H9 (cell line): ENCODE results near the gene CBX1. TPM values are rescaled to one million over a fixed set of nuclear protein-coding genes. Genes with fewer than 3 reads are reported as not detected.

Experiments
- DNase-seq: peaks from one replicate; pipeline ENCODE4 v3.0.0-alpha.2; 2017
- H2AFZ ChIP-seq: one replicate; pipeline ENCODE4 v1.6.1; 2013; ENCODE audit warnings: mild to moderate bottlenecking, low read length, control low read depth, moderate library complexity
- H2AK5ac ChIP-seq: 2 replicates; pipeline ENCODE4 v1.6.1; 2013; ENCODE audit warnings: low read length, control low read depth, mixed read lengths; ENCODE audit not compliant: insufficient read length
- H2BK120ac ChIP-seq: one replicate; pipeline ENCODE4 v1.6.1; 2013; ENCODE audit warnings: low read depth, mild to moderate bottlenecking, low read length, control low read depth, inconsistent platforms; ENCODE audit not compliant: poor library complexity, severe bottlenecking
- H2BK12ac ChIP-seq: 2 replicates; pipeline ENCODE4 v1.6.1; 2013; ENCODE audit warnings: low read length, control low read depth, mixed read lengths, low read depth; ENCODE audit not compliant: insufficient read length
- H2BK15ac ChIP-seq: 2 replicates; pipeline ENCODE4 v1.6.1; 2013; ENCODE audit warnings: low read depth, low read length, control low read depth
- H2BK20ac ChIP-seq: one replicate; pipeline ENCODE4 v1.6.1; 2013; ENCODE audit warnings: low read depth, mild to moderate bottlenecking, low read length, control low read depth, inconsistent platforms; ENCODE audit not compliant: poor library complexity, severe bottlenecking
- H2BK5ac ChIP-seq: 2 replicates; pipeline ENCODE4 v1.6.1; 2013; ENCODE audit warnings: low read length, control low read depth, mixed read lengths; ENCODE audit not compliant: insufficient read length
- H3K14ac ChIP-seq: 2 replicates; pipeline ENCODE4 v1.6.1; 2013; ENCODE audit warnings: low read length, control low read depth; ENCODE audit not compliant: insufficient read depth
- H3K18ac ChIP-seq: 2 replicates; pipeline ENCODE4 v1.6.1; 2013; ENCODE audit warnings: low read depth, mild to moderate bottlenecking, mixed read lengths, low read length, control low read depth; ENCODE audit not compliant: insufficient read length
- H3K23ac ChIP-seq: 2 replicates; pipeline ENCODE4 v1.6.1; 2013; ENCODE audit warnings: low read length, control low read depth, mixed read lengths, low read depth; ENCODE audit not compliant: insufficient read length
- H3K23me2 ChIP-seq: 2 replicates; pipeline ENCODE4 v1.6.1; 2013; ENCODE audit warnings: low read depth, mild to moderate bottlenecking, mixed read lengths, low read length, control low read depth; ENCODE audit not compliant: insufficient read length, poor library complexity, severe bottlenecking
- H3K27ac ChIP-seq: 2 replicates; pipeline ENCODE4 v1.5.1; 2013; ENCODE audit warnings: low read length, control low read depth, mixed read lengths, low read depth; ENCODE audit not compliant: insufficient read length
- H3K27me3 ChIP-seq: 2 replicates; pipeline ENCODE4 v1.6.1; 2013; ENCODE audit warnings: low read length, control low read depth, inconsistent platforms; ENCODE audit not compliant: insufficient read depth
- H3K4ac ChIP-seq: 2 replicates; pipeline ENCODE4 v1.6.1; 2013; ENCODE audit warnings: low read depth, mild to moderate bottlenecking, control low read depth, inconsistent platforms, low read length, moderate library complexity
- H3K4me1 ChIP-seq: 2 replicates; pipeline ENCODE4 v1.6.1; 2013; ENCODE audit warnings: low read length, control low read depth, inconsistent platforms; ENCODE audit not compliant: insufficient read depth
- H3K4me2 ChIP-seq: 2 replicates; pipeline ENCODE4 v1.6.1; 2013; ENCODE audit warnings: low read length, control low read depth, mixed read lengths; ENCODE audit not compliant: insufficient read length, insufficient read depth
- H3K56ac ChIP-seq: 2 replicates; pipeline ENCODE4 v1.6.1; 2013; ENCODE audit warnings: low read depth, mild to moderate bottlenecking, mixed read lengths, low read length, control low read depth; ENCODE audit not compliant: insufficient read length
- H3K79me1 ChIP-seq: 2 replicates; pipeline ENCODE4 v1.6.1; 2013; ENCODE audit warnings: low read depth, mild to moderate bottlenecking, moderate library complexity, low read length, control low read depth, inconsistent platforms; ENCODE audit not compliant: insufficient read depth, poor library complexity, severe bottlenecking
- H3K79me2 ChIP-seq: 2 replicates; pipeline ENCODE4 v1.6.1; 2013; ENCODE audit warnings: low read length, control low read depth, inconsistent platforms; ENCODE audit not compliant: insufficient read depth
- H3K9ac ChIP-seq: 2 replicates; pipeline ENCODE4 v1.6.1; 2013; ENCODE audit warnings: low read length, control low read depth, mixed read lengths; ENCODE audit not compliant: insufficient read length; ENCODE audit errors: extremely low read depth
- H3K9me3 ChIP-seq: one replicate; pipeline ENCODE4 v1.6.1; 2013; ENCODE audit warnings: low read depth, low read length, inconsistent platforms; ENCODE audit not compliant: control insufficient read depth
- H3T11ph ChIP-seq: one replicate; pipeline ENCODE4 v1.6.1; 2013; ENCODE audit warnings: mild to moderate bottlenecking, low read length, control low read depth, inconsistent platforms
- H4K20me1 ChIP-seq: one replicate; pipeline ENCODE4 v1.6.1; 2013; ENCODE audit not compliant: control insufficient read depth, insufficient read length, insufficient read depth
- H4K5ac ChIP-seq: 2 replicates; pipeline ENCODE4 v1.6.1; 2013; ENCODE audit warnings: low read depth, mild to moderate bottlenecking, mixed read lengths, low read length, control low read depth; ENCODE audit not compliant: insufficient read length
- H4K8ac ChIP-seq: replicated peaks from 2 replicates; pipeline ENCODE4 v1.6.1; 2013; ENCODE audit warnings: low read length, control low read depth, mixed read lengths, low read depth; ENCODE audit not compliant: insufficient read length
- H4K91ac ChIP-seq: 2 replicates; pipeline ENCODE4 v1.6.1; 2013; ENCODE audit warnings: low read depth, mild to moderate bottlenecking, moderate library complexity, mixed read lengths, low read length, control low read depth; ENCODE audit not compliant: insufficient read length
- H3K27ac Mint-ChIP-seq, 3 experiments: 2 replicates in 2 of 3; 3 replicates in 1 of 3; pipeline ENCODE4 v1.8.0; 2020 to 2021; ENCODE audit warnings: mixed read lengths in 3 of 3, mild to moderate bottlenecking in 1 of 3, moderate library complexity in 1 of 3
- H3K27me3 Mint-ChIP-seq: 2 replicates; pipeline ENCODE4 v1.8.0; 2021; ENCODE audit warnings: low read depth, mild to moderate bottlenecking, moderate library complexity, mixed read lengths
- H3K36me3 Mint-ChIP-seq, 3 experiments: 2 replicates in 2 of 3; 3 replicates in 1 of 3; pipeline ENCODE4 v1.8.0; 2020 to 2021; ENCODE audit warnings: low read depth in 3 of 3, mixed read lengths in 3 of 3; ENCODE audit not compliant: insufficient read depth in 1 of 3
- H3K4me1 Mint-ChIP-seq, 2 experiments: 2 replicates each; pipeline ENCODE4 v1.8.0; 2020; ENCODE audit warnings: mixed read lengths in 2 of 2
- H3K4me3 Mint-ChIP-seq, 2 experiments: 2 replicates in 1 of 2; 3 replicates in 1 of 2; pipeline ENCODE4 v1.8.0; 2020 to 2021; ENCODE audit warnings: mild to moderate bottlenecking in 2 of 2, mixed read lengths in 2 of 2, moderate library complexity in 1 of 2
- H3K9me3 Mint-ChIP-seq, 2 experiments: 2 replicates in 1 of 2; 3 replicates in 1 of 2; pipeline ENCODE4 v1.8.0; 2020; ENCODE audit warnings: mild to moderate bottlenecking in 2 of 2, mixed read lengths in 2 of 2, moderate library complexity in 1 of 2
- WGBS: extraction: QIAGEN DNeasy Blood & Tissue Kit; methylation state at CpG from one replicate; pipeline ENCODE4 v1.1.7; 2013; ENCODE audit warnings: missing lambda C conversion rate, low lambda C conversion rate, mixed read lengths; ENCODE audit not compliant: insufficient read length; ENCODE audit errors: extremely low coverage; 5-methylcytosine and 5-hydroxymethylcytosine counted together
- total RNA-seq: library from RNA; stranded (reverse); gene quantifications from 2 replicates; pipeline ENCODE4 v1.2.1, GENCODE V29; 2021
- TF ChIP-seq, protein P1 (sequence below): fragments of 200-600 bp; sonication (generic); conservative IDR thresholded peaks from 3 replicates; pipeline ENCODE4 v1.8.0; 2021; ENCODE audit warnings: antibody characterized with exemption, mild to moderate bottlenecking

Gene CBX1
- total RNA-seq, 1 experiment from 2014 or later = 155 TPM

DNA sequence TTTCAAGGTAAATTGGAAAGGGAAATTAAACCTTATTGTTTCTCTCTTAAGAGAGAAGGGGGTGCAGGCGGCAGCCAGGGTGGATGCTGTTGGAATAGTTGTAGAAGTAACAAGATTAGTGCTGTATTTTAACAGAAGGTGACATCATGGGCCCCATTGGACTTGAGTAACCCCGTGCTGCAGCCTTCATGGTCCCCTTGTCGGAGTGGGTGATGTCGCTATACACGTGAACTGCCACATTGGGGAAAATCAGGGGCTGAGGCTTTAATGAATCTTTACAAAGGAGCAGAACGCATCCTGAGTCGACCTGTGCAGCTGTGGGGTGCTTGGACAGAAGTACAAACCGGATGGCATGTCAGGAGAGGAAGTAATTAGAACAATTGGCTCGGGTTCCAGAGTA lies 9.5 kb upstream of the CBX1 start:
- no peak overlapping the region for H3K23ac ChIP-seq
- peaks cover 4 to 25% (median 24%) of the 10 kb centered on the region in 3 experiments; a peak in 6 of 7 replicates for H3K36me3 Mint-ChIP-seq
- no peak overlapping the region for H3K14ac ChIP-seq
- no peak overlapping the region for H2BK120ac ChIP-seq
- TF ChIP-seq, protein P1, sequence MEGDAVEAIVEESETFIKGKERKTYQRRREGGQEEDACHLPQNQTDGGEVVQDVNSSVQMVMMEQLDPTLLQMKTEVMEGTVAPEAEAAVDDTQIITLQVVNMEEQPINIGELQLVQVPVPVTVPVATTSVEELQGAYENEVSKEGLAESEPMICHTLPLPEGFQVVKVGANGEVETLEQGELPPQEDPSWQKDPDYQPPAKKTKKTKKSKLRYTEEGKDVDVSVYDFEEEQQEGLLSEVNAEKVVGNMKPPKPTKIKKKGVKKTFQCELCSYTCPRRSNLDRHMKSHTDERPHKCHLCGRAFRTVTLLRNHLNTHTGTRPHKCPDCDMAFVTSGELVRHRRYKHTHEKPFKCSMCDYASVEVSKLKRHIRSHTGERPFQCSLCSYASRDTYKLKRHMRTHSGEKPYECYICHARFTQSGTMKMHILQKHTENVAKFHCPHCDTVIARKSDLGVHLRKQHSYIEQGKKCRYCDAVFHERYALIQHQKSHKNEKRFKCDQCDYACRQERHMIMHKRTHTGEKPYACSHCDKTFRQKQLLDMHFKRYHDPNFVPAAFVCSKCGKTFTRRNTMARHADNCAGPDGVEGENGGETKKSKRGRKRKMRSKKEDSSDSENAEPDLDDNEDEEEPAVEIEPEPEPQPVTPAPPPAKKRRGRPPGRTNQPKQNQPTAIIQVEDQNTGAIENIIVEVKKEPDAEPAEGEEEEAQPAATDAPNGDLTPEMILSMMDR = no peak
- H3K4ac ChIP-seq = no peak overlapping the region
- no peaks in the 10 kb centered on the region for H3K9me3 ChIP-seq
- H3K9me3 Mint-ChIP-seq = no peaks in the 10 kb centered on the region
- H3K56ac ChIP-seq = no peak overlapping the region
- peaks cover 3% of the 10 kb centered on the region for H3K23me2 ChIP-seq
- no peak overlapping the region for H2BK20ac ChIP-seq
- no peak overlapping the region for H4K8ac ChIP-seq
- H3K79me1 ChIP-seq = peaks cover 4% of the 10 kb centered on the region
- peaks cover 8% of the 10 kb centered on the region; the same call in 1 of the 2 replicates for H3K79me2 ChIP-seq
- WGBS = no CpG with 5 or more reads among the region's 9 CpGs
- no peak overlapping the region for H3T11ph ChIP-seq
- no peaks in the 10 kb centered on the region for H4K20me1 ChIP-seq
- H3K4me1 ChIP-seq = peaks cover 4% of the 10 kb centered on the region; the same call in 1 of the 2 replicates
- H2BK15ac ChIP-seq = no peak overlapping the region
- H3K4me2 ChIP-seq = no peak overlapping the region
- H3K4me1 Mint-ChIP-seq = peaks cover 10% of the 10 kb centered on the region in 2 experiments
- no peak overlapping the region for H4K5ac ChIP-seq
- H3K27ac ChIP-seq = no peak overlapping the region
- H2AK5ac ChIP-seq = no peak overlapping the region
- H2BK5ac ChIP-seq = no peak overlapping the region
- no peaks in the 10 kb centered on the region for H3K27me3 ChIP-seq
- no peak overlapping the region for H3K9ac ChIP-seq
- no peak overlapping the region for H2AFZ ChIP-seq
- H3K27me3 Mint-ChIP-seq = peaks cover 2% of the 10 kb centered on the region; the same call in 1 of the 2 replicates
- H3K18ac ChIP-seq = no peak overlapping the region
- H3K4me3 Mint-ChIP-seq = no peak overlapping the region
- no peak for DNase-seq
- H3K27ac Mint-ChIP-seq = peak overlapping the region in 1 of 3 experiments; percentile 29; a peak in 3 of 7 replicates
- no peak overlapping the region for H2BK12ac ChIP-seq
- no peak overlapping the region for H4K91ac ChIP-seq
